GM23248 (cell line): ENCODE measurements around the gene LRBA. TPM values are rescaled to one million over a fixed set of nuclear protein-coding genes. Genes with fewer than 3 reads are reported as not detected.

Experiments
- DNase-seq: peaks from one replicate; pipeline ENCODE4 v3.0.0-alpha.2; 2015
- H2AFZ ChIP-seq: fragments of 200-600 bp; sonication (generic); 2 replicates; pipeline ENCODE4 v1.6.1; 2016; ENCODE audit warnings: antibody characterized with exemption
- H3F3A ChIP-seq: fragments of 200-600 bp; sonication (generic); 2 replicates; pipeline ENCODE4 v1.6.1; 2016; ENCODE audit warnings: mild to moderate bottlenecking, antibody characterized with exemption, mixed run types; ENCODE audit not compliant: insufficient read depth
- H3K27ac ChIP-seq: fragments of 200-600 bp; sonication (generic); 2 replicates; pipeline ENCODE4 v1.5.1; 2016; ENCODE audit warnings: mild to moderate bottlenecking
- H3K27me3 ChIP-seq: fragments of 200-600 bp; sonication (generic); replicated peaks from 2 replicates; pipeline ENCODE4 v1.6.1; 2016; ENCODE audit warnings: mild to moderate bottlenecking; ENCODE audit not compliant: insufficient read depth
- H3K36me3 ChIP-seq: fragments of 200-600 bp; sonication (generic); 2 replicates; pipeline ENCODE4 v1.6.1; 2016; ENCODE audit warnings: low read depth, mild to moderate bottlenecking
- H3K4me1 ChIP-seq: fragments of 200-600 bp; sonication (generic); 2 replicates; pipeline ENCODE4 v1.6.1; 2016; ENCODE audit warnings: mild to moderate bottlenecking; ENCODE audit not compliant: insufficient read depth
- H3K4me2 ChIP-seq: fragments of 200-600 bp; sonication (generic); one replicate; pipeline ENCODE4 v1.6.1; 2016; ENCODE audit warnings: mild to moderate bottlenecking; ENCODE audit not compliant: unreplicated experiment
- H3K4me3 ChIP-seq: fragments of 200-600 bp; sonication (generic); 2 replicates; pipeline ENCODE4 v1.5.1; 2016; ENCODE audit warnings: mild to moderate bottlenecking
- H3K79me2 ChIP-seq: fragments of 200-600 bp; sonication (generic); 2 replicates; pipeline ENCODE4 v1.6.1; 2016; ENCODE audit warnings: mild to moderate bottlenecking; ENCODE audit not compliant: insufficient read depth
- H3K9ac ChIP-seq: fragments of 200-600 bp; sonication (generic); 2 replicates; pipeline ENCODE4 v1.6.1; 2016; ENCODE audit warnings: mild to moderate bottlenecking
- H3K9me2 ChIP-seq: fragments of 200-600 bp; sonication (generic); 2 replicates; pipeline ENCODE4 v1.6.1; 2016; ENCODE audit warnings: mixed run types, mild to moderate bottlenecking, moderate library complexity; ENCODE audit not compliant: insufficient read depth
- H3K9me3 ChIP-seq: fragments of 200-600 bp; sonication (generic); one replicate; pipeline ENCODE4 v1.6.1; 2017; ENCODE audit warnings: low read depth
- H4K20me1 ChIP-seq: fragments of 200-600 bp; sonication (generic); 2 replicates; pipeline ENCODE4 v1.6.0; 2016; ENCODE audit not compliant: insufficient read depth
- EZH2 ChIP-seq: fragments of 200-600 bp; sonication (generic); IDR thresholded peaks from 2 replicates; pipeline ENCODE4 v1.6.1; 2018; ENCODE audit warnings: antibody characterized with exemption, mild to moderate bottlenecking; ENCODE audit not compliant: insufficient read depth, poor library complexity, severe bottlenecking
- EZH2phosphoT487 ChIP-seq: fragments of 200-600 bp; sonication (generic); IDR thresholded peaks from 2 replicates; pipeline ENCODE4 v1.6.1; 2018; ENCODE audit warnings: antibody characterized with exemption, moderate library complexity, mild to moderate bottlenecking, low read depth; ENCODE audit not compliant: insufficient read depth
- WGBS, 2 experiments: methylation state at CpG; one replicate each; pipeline ENCODE4 v1.1.6; 2015 to 2017; ENCODE audit warnings: low lambda C conversion rate in 2 of 2, low coverage in 1 of 2; ENCODE audit errors: missing lambda C conversion rate in 2 of 2; 5-methylcytosine and 5-hydroxymethylcytosine counted together
- in situ Hi-C: fragments of 300-500 bp; cut with MboI; formaldehyde crosslinking; loops from 2 replicates; pipeline ENCODE4 v1.15.0; 2020
- polyA plus RNA-seq: library from polyadenylated mRNA; unstranded; fragments of >200 nt; fragmentation: Nextera tagmentation; extraction: Ambion mirVana; gene quantifications from 2 replicates; pipeline ENCODE4 v1.2.1, GENCODE V29; 2016
- total RNA-seq: library from RNA; depleted of rRNA; stranded (reverse); fragments of >200 nt; shearing (Covaris generic); gene quantifications from 2 replicates; pipeline ENCODE4 v1.2.3, GENCODE V29; 2014

The LRBA gene
- total and polyA plus RNA-seq, 2 experiments from 2014 or later = 6.6 to 17.8 TPM

DNA sequence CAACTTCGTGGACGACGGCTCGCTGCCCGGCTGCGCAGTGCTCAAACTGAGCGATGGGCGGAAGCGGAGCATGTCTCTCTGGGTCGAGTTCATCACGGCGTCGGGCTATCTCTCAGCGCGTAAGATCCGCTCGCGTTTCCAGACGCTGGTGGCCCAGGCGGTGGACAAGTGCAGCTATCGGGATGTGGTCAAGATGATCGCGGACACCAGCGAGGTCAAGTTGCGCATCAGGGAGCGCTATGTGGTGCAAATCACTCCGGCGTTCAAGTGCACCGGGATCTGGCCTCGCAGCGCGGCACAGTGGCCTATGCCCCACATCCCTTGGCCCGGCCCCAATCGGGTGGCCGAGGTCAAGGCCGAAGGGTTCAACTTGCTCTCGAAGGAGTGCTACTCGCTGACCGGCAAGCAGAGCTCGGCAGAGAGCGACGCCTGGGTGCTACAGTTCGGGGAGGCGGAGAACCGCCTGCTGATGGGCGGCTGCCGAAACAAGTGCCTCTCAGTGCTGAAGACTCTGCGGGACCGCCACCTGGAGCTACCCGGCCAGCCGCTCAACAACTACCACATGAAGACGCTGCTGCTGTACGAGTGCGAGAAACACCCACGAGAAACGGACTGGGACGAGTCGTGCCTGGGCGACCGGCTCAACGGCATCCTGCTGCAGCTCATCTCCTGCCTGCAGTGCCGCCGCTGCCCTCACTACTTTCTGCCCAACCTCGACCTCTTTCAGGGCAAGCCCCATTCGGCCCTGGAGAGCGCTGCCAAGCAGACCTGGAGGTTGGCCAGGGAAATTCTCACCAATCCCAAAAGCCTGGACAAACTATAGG lies 431.6 kb downstream of the LRBA start:
- Histone ChIP-seq H3K9me2 (no peaks in the 10 kb centered on the region), H3K27ac (no peak overlapping the region), H3K79me2 (no peaks in the 10 kb centered on the region), H3K4me3 (no peak overlapping the region), H3K27me3 (no peaks in the 10 kb centered on the region), H3K9me3 (no peaks in the 10 kb centered on the region), H3K4me2 (no peak overlapping the region), H3K9ac (no peak overlapping the region), H4K20me1 (no peaks in the 10 kb centered on the region), H3K36me3 (no peaks in the 10 kb centered on the region), H2AFZ (no peak overlapping the region), H3F3A (no peaks in the 10 kb centered on the region), H3K4me1 (no peaks in the 10 kb centered on the region)
- in situ Hi-C loops = loop anchor here (25.0 kb wide), 1 partner anchor 596 kb away; no protein-coding TSS in a partner anchor
- TF ChIP-seq EZH2phosphoT487 (no peak), EZH2 (no peak)
- DNase-seq = no peak
- WGBS, 2 experiments = 73 to 78% methylated on average over 62 to 66 of the region's 66 CpGs

DNA sequence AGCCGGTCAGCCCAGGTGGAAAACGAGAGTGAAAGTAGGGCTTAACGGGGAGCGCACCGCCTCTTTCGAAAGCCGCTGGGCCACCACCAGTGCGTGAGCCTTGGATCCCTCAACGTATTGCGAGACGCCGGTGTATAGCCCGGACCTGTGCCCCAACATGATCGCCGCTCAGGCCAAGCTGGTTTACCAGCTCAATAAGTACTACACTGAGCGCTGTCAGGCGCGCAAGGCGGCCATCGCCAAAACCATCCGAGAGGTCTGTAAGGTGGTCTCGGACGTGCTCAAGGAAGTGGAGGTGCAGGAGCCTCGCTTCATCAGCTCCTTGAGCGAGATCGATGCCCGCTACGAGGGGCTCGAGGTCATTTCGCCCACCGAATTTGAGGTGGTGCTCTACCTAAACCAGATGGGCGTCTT lies 432.2 kb downstream of the LRBA start:
- no peak for DNase-seq
- H3F3A ChIP-seq = no peaks in the 10 kb centered on the region
- no peaks in the 10 kb centered on the region for H3K4me1 ChIP-seq
- in situ Hi-C loops = loop anchor here (25.0 kb wide), 1 partner anchor 596 kb away; no protein-coding TSS in a partner anchor
- H3K4me3 ChIP-seq = no peak overlapping the region
- TF ChIP-seq EZH2 (no peak), EZH2phosphoT487 (no peak)
- H4K20me1 ChIP-seq = no peaks in the 10 kb centered on the region
- H3K27ac ChIP-seq = no peak overlapping the region
- H3K9me2 ChIP-seq = no peaks in the 10 kb centered on the region
- H3K27me3 ChIP-seq = no peaks in the 10 kb centered on the region
- H3K9ac ChIP-seq = no peak overlapping the region
- no peak overlapping the region for H3K4me2 ChIP-seq
- WGBS, 2 experiments = 90 to 92% methylated on average over 30 to 32 of the region's 32 CpGs
- no peaks in the 10 kb centered on the region for H3K36me3 ChIP-seq
- H3K9me3 ChIP-seq = no peaks in the 10 kb centered on the region
- H2AFZ ChIP-seq = no peak overlapping the region
- no peaks in the 10 kb centered on the region for H3K79me2 ChIP-seq

DNA sequence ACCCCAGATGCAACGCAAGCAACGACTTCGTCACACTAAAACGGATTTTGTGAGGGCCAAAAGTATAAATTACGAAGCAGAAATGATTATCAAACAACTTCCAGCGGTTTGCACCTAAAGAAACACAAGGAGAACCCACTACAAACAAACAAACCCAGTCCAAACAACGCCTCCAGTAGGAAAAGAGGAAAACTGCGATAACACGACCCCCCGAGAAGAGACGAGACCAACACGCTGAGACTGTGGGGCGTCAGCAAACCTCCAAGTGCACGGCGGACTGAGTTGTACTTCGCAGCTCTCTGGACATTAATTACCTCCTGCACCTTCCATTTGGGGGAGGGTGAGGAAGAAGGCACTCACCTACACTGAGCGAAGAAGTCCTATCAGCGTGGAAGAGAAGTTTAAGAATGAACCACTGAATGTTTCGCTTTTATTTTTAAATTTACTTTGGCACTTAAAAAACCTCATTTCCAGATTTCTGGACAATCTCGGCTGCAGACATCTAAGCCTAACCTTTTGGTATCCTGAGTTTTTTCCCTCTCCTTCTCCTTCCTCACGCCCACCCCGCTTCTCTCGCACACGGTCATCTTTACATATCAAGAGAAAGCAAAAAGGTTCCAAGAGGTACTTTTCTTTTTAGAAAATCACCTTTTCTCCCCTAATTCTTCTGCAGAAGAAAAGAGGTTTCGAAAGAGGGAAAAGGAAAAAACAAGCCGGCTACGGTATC lies 432.8 kb downstream of the LRBA start, which contains the start of gene MAB21L2:
Gene MAB21L2, plus strand, starts transcription at position 6 of the 727 bp plus-strand sequence. CDS start 879 bp downstream, outside the sequence.
- TF ChIP-seq EZH2 (no peak), EZH2phosphoT487 (no peak)
- Histone ChIP-seq H3K4me2 (no peak within 1 kb of the TSS), H3K79me2 (no peaks in the 10 kb centered on the region), H3K9me3 (no peaks in the 10 kb centered on the region), H2AFZ (no peak within 1 kb of the TSS), H3K27me3 (no peaks in the 10 kb centered on the region), H3K9me2 (no peaks in the 10 kb centered on the region), H4K20me1 (no peaks in the 10 kb centered on the region), H3F3A (no peaks in the 10 kb centered on the region), H3K27ac (no peak within 1 kb of the TSS), H3K4me1 (no peaks in the 10 kb centered on the region), H3K9ac (no peak within 1 kb of the TSS), H3K4me3 (no peak within 1 kb of the TSS), H3K36me3 (no peaks in the 10 kb centered on the region)
- no peak for DNase-seq
- 95 to 96% methylated on average over 27 of the region's 27 CpGs for WGBS, 2 experiments
- in situ Hi-C loops = loop anchor here (25.0 kb wide), 1 partner anchor 595 kb away; no protein-coding TSS in a partner anchor

DNA sequence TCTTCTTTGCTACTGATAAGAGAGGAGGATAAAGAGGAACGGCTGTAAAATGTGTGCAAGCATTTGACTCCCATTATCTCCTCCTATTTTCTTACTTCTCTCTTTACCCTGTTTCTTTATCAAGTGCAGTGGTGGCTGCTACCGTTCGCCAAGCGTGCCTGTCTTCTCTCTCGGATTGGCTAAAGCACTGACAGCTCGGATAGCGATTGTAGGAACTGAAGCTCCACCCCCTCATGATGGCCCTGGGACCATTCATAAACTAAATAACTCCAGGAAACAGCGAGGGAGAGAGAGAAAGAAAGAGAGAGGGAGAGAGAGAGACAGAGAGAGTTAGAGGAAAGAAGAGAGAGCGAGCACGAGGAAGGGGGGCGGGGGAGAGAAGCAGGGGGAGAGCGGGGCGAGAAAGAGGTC lies 433.4 kb downstream of the LRBA start:
- H3K27ac ChIP-seq = no peak overlapping the region
- H3K27me3 ChIP-seq = no peaks in the 10 kb centered on the region
- 91 to 95% methylated on average over 9 to 13 of the region's 13 CpGs for WGBS, 2 experiments
- H3K9me2 ChIP-seq = no peaks in the 10 kb centered on the region
- no peaks in the 10 kb centered on the region for H3K4me1 ChIP-seq
- no peak overlapping the region for H2AFZ ChIP-seq
- no peak overlapping the region for H3K4me2 ChIP-seq
- H3K79me2 ChIP-seq = no peaks in the 10 kb centered on the region
- no peaks in the 10 kb centered on the region for H3K36me3 ChIP-seq
- H3K4me3 ChIP-seq = no peak overlapping the region
- DNase-seq = no peak
- no peak for TF ChIP-seq EZH2
- TF ChIP-seq EZH2phosphoT487 = no peak
- H3F3A ChIP-seq = no peaks in the 10 kb centered on the region
- no peaks in the 10 kb centered on the region for H3K9me3 ChIP-seq
- H3K9ac ChIP-seq = no peak overlapping the region
- no peaks in the 10 kb centered on the region for H4K20me1 ChIP-seq
- in situ Hi-C loops = loop anchor here (25.0 kb wide), 1 partner anchor 594 kb away; no protein-coding TSS in a partner anchor
